SK-N-MC (cell line): Measurements from ENCODE around the gene HLA-DOB.

Experiments used
- EZH2 ChIP-seq: fragments of 200-600 bp; sonication (generic); IDR thresholded peaks from one replicate; pipeline ENCODE4 v1.6.1; 2017; ENCODE audit warnings: antibody characterized with exemption
- FOXP2 ChIP-seq: optimal IDR thresholded peaks from 2 replicates; pipeline ENCODE3; 2011; ENCODE audit warnings: mild to moderate bottlenecking, moderate library complexity; ENCODE audit not compliant: insufficient read depth; ENCODE audit errors: extremely low read length, control extremely low read depth
- POLR2AphosphoS5 ChIP-seq: IDR thresholded peaks from 2 replicates; pipeline ENCODE4 v1.6.1; 2012; ENCODE audit warnings: mild to moderate bottlenecking, low read depth, low read length, borderline replicate concordance

- TF ChIP-seq POLR2AphosphoS5 (no peak), EZH2 (no peak), FOXP2 (no peak)
Observed at GRCh38 chr6:32815996-32816395, 806 bp downstream of the HLA-DOB start.
